Measurements from ENCODE around the gene CSF1R.

GRCh38 chr5:150057511-150057910 lies 28.8 kb downstream of the CSF1R start:
- TF ChIP-seq FOXJ3 (CRISPR knock-in tag; IDR thresholded peaks at IDR 0.05): no peak
- TF ChIP-seq NFIC (IDR thresholded peaks at IDR 0.05; ENCODE audit: borderline replicate concordance): no peak
- no peak for TF ChIP-seq EP300 (IDR thresholded peaks at IDR 0.05; ENCODE audit: borderline replicate concordance in 1 of 2, low read depth in 1 of 2, low read length in 1 of 2)
- TF ChIP-seq, protein P1, sequence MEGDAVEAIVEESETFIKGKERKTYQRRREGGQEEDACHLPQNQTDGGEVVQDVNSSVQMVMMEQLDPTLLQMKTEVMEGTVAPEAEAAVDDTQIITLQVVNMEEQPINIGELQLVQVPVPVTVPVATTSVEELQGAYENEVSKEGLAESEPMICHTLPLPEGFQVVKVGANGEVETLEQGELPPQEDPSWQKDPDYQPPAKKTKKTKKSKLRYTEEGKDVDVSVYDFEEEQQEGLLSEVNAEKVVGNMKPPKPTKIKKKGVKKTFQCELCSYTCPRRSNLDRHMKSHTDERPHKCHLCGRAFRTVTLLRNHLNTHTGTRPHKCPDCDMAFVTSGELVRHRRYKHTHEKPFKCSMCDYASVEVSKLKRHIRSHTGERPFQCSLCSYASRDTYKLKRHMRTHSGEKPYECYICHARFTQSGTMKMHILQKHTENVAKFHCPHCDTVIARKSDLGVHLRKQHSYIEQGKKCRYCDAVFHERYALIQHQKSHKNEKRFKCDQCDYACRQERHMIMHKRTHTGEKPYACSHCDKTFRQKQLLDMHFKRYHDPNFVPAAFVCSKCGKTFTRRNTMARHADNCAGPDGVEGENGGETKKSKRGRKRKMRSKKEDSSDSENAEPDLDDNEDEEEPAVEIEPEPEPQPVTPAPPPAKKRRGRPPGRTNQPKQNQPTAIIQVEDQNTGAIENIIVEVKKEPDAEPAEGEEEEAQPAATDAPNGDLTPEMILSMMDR (IDR thresholded peaks at IDR 0.05): no peak
- no peak for TF ChIP-seq RAD21 (IDR thresholded peaks at IDR 0.05; ENCODE audit: low read length)
- no peak for TF ChIP-seq GABPA (IDR thresholded peaks at IDR 0.05; ENCODE audit: low read depth)
- TF ChIP-seq SMC3 (IDR thresholded peaks at IDR 0.05; ENCODE audit: low read depth, low read length): no peak
- TF ChIP-seq POLR2AphosphoS5 (IDR thresholded peaks at IDR 0.05; ENCODE audit: low read depth, low read length): no peak
- TF ChIP-seq REST (IDR thresholded peaks at IDR 0.05; ENCODE audit: low read depth, low read length): no peak
- TF ChIP-seq, protein P2, sequence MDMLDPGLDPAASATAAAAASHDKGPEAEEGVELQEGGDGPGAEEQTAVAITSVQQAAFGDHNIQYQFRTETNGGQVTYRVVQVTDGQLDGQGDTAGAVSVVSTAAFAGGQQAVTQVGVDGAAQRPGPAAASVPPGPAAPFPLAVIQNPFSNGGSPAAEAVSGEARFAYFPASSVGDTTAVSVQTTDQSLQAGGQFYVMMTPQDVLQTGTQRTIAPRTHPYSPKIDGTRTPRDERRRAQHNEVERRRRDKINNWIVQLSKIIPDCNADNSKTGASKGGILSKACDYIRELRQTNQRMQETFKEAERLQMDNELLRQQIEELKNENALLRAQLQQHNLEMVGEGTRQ (IDR thresholded peaks at IDR 0.05; ENCODE audit: borderline replicate concordance, low read depth, low read length): no peak
